Vagina (tissue), 2 donors: ENCODE measurements around the gene ACSL5. TPM values are rescaled to one million over a fixed set of nuclear protein-coding genes. Genes with fewer than 3 reads are reported as not detected.

Experiments
- DNase-seq, 2 donors: peaks; one replicate each; pipeline ENCODE4 v3.0.0-alpha.2; 2017; ENCODE audit errors: extremely low spot score in 2 of 2
- H3K27ac ChIP-seq: fragments of 200-600 bp; sonication (generic); one replicate; pipeline ENCODE4 v1.5.1; 2019
- H3K27me3 ChIP-seq: fragments of 200-600 bp; sonication (generic); one replicate; pipeline ENCODE4 v1.5.1; 2019
- H3K36me3 ChIP-seq, 2 donors: fragments of 200-600 bp; sonication (generic); one replicate each; pipeline ENCODE4 v1.5.1; 2017 to 2019
- H3K4me1 ChIP-seq: fragments of 200-600 bp; sonication (generic); one replicate; pipeline ENCODE4 v1.5.1; 2019
- H3K4me3 ChIP-seq, 2 donors: fragments of 200-600 bp; sonication (generic); 1 replicate in 1 of 2; 2 replicates in 1 of 2; pipeline ENCODE4 v1.5.1; 2016 to 2019
- H3K9me3 ChIP-seq: fragments of 200-600 bp; sonication (generic); one replicate; pipeline ENCODE4 v1.5.1; 2019
- POLR2A ChIP-seq, 2 donors: fragments of 450-650 bp; IDR thresholded peaks; one replicate each; pipeline ENCODE4 v1.6.1; 2017; ENCODE audit warnings: antibody characterized with exemption in 2 of 2, mild to moderate bottlenecking in 2 of 2, moderate library complexity in 2 of 2
- POLR2AphosphoS5 ChIP-seq, 2 donors: sonication (generic); formaldehyde crosslinking; IDR thresholded peaks; one replicate each; pipeline ENCODE4 v1.9.0; 2017; ENCODE audit warnings: antibody characterized with exemption in 2 of 2, mild to moderate bottlenecking in 2 of 2, low read depth in 1 of 2; ENCODE audit not compliant: insufficient read depth in 1 of 2
- intact Hi-C: fragments of 100-400 bp; cut with DNase I; formaldehyde crosslinking; loops from one replicate; pipeline ENCODE4 v1.15.1; 2023
- total RNA-seq: library from RNA; depleted of rRNA; stranded (reverse); fragments of >200 nt; gene quantifications from one replicate; pipeline ENCODE4 v1.2.3, GENCODE V29; 2016
- TF ChIP-seq, protein P1 (sequence below), 3 experiments: fragments of 450-650 bp in 2 of 3; fragments of 200-600 bp in 1 of 3; sonication (generic) in 1 of 3; IDR thresholded peaks; one replicate each; pipeline ENCODE4 v1.5.1; 2017 to 2019; ENCODE audit warnings: antibody characterized with exemption in 3 of 3, mild to moderate bottlenecking in 2 of 3, moderate library complexity in 2 of 3

ACSL5 gene, protein sequence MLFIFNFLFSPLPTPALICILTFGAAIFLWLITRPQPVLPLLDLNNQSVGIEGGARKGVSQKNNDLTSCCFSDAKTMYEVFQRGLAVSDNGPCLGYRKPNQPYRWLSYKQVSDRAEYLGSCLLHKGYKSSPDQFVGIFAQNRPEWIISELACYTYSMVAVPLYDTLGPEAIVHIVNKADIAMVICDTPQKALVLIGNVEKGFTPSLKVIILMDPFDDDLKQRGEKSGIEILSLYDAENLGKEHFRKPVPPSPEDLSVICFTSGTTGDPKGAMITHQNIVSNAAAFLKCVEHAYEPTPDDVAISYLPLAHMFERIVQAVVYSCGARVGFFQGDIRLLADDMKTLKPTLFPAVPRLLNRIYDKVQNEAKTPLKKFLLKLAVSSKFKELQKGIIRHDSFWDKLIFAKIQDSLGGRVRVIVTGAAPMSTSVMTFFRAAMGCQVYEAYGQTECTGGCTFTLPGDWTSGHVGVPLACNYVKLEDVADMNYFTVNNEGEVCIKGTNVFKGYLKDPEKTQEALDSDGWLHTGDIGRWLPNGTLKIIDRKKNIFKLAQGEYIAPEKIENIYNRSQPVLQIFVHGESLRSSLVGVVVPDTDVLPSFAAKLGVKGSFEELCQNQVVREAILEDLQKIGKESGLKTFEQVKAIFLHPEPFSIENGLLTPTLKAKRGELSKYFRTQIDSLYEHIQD
- 8.3 TPM for total RNA-seq

DNA sequence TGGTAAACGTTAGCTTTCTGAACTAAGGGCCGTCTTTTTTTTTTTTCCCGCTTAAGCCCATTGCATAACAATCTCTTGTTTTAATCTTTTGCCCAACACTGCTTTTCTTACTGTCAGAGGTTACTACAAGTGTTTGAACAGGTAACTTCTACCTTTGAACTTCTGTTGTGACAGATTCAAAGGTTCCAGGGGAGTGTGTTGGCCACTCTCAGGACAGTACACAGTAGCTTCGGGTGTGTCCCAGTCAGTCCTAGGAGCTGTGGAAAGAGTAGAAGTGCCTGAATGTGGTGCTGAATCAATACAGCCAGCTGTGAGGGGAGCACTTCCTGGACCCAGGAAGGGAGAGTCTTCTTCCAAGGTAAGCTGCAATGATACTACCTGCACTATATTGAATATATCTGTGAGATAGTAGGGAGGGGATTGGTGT lies at the start of gene ACSL5:
ACSL5 (plus strand) TSS at position 205 of the 427 bp plus-strand sequence. CDS start 20,831 bp downstream, outside the sequence.
- H3K27ac ChIP-seq = no peak within 1 kb of the TSS
- TF ChIP-seq, protein P1, sequence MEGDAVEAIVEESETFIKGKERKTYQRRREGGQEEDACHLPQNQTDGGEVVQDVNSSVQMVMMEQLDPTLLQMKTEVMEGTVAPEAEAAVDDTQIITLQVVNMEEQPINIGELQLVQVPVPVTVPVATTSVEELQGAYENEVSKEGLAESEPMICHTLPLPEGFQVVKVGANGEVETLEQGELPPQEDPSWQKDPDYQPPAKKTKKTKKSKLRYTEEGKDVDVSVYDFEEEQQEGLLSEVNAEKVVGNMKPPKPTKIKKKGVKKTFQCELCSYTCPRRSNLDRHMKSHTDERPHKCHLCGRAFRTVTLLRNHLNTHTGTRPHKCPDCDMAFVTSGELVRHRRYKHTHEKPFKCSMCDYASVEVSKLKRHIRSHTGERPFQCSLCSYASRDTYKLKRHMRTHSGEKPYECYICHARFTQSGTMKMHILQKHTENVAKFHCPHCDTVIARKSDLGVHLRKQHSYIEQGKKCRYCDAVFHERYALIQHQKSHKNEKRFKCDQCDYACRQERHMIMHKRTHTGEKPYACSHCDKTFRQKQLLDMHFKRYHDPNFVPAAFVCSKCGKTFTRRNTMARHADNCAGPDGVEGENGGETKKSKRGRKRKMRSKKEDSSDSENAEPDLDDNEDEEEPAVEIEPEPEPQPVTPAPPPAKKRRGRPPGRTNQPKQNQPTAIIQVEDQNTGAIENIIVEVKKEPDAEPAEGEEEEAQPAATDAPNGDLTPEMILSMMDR (IDR thresholded peaks at IDR 0.05) = no peak
- TF ChIP-seq POLR2A (IDR thresholded peaks at IDR 0.05) (no peak), POLR2AphosphoS5 (IDR thresholded peaks at IDR 0.05; ENCODE audit: insufficient read depth in 1 of 2, low read depth in 1 of 2) (no peak)
- no peaks in the 10 kb centered on the region for H3K27me3 ChIP-seq
- peak; percentile 49 to 56 for DNase-seq
- H3K36me3 ChIP-seq = no peaks in the 10 kb centered on the region
- H3K9me3 ChIP-seq = no peaks in the 10 kb centered on the region
- intact Hi-C loops = loop anchor here (5.0 kb wide), 1 partner anchor 478 kb away; no protein-coding TSS in a partner anchor
- H3K4me3 ChIP-seq = no peak within 1 kb of the TSS
- H3K4me1 ChIP-seq = peaks cover 11% of the 10 kb centered on the region

DNA sequence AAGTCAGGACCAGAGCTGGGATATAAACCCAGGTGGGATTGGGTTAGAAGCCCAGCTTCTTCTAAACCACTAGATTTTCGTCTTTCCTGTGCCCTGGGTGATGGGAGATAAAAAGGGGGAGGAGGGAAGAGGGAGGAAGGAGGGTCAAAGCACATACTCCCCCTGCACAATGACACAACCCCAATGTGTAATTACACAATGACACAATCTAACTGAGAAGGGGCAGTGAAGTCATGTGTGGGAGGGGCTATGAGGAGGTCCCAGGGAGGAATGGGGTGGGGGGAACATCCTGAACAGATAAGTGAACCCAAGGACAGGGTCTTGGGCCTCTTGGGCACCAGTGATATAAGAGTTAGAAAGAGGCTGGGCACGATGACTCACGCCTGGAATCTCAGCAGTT lies 46.2 kb upstream of the ACSL5 start:
- no peak overlapping the region for H3K4me3 ChIP-seq
- H3K36me3 ChIP-seq = no peaks in the 10 kb centered on the region
- no peak for TF ChIP-seq POLR2A (IDR thresholded peaks at IDR 0.05)
- TF ChIP-seq POLR2AphosphoS5 (IDR thresholded peaks at IDR 0.05; ENCODE audit: insufficient read depth in 1 of 2, low read depth in 1 of 2) = no peak
- TF ChIP-seq, protein P1 (IDR thresholded peaks at IDR 0.05) = no peak
- no peaks in the 10 kb centered on the region for H3K27me3 ChIP-seq
- no peak overlapping the region for H3K27ac ChIP-seq
- no peak for DNase-seq
- no peaks in the 10 kb centered on the region for H3K4me1 ChIP-seq
- no peaks in the 10 kb centered on the region for H3K9me3 ChIP-seq
- intact Hi-C loops = no loop called here

GRCh38 chr10:112330162-112330561 lies 43.8 kb upstream of the ACSL5 start:
- intact Hi-C loops = no loop called here
- peak in 1 of 2 donors; percentile 34 for DNase-seq
- Histone ChIP-seq H3K4me1 (no peaks in the 10 kb centered on the region), H3K27me3 (no peaks in the 10 kb centered on the region), H3K9me3 (no peaks in the 10 kb centered on the region), H3K27ac (no peak overlapping the region), H3K4me3 (no peak overlapping the region), H3K36me3 (no peaks in the 10 kb centered on the region)
- TF ChIP-seq POLR2AphosphoS5 (IDR thresholded peaks at IDR 0.05; ENCODE audit: insufficient read depth in 1 of 2, low read depth in 1 of 2) (no peak), POLR2A (IDR thresholded peaks at IDR 0.05) (no peak)
- TF ChIP-seq, protein P1 (IDR thresholded peaks at IDR 0.05) = no peak

DNA sequence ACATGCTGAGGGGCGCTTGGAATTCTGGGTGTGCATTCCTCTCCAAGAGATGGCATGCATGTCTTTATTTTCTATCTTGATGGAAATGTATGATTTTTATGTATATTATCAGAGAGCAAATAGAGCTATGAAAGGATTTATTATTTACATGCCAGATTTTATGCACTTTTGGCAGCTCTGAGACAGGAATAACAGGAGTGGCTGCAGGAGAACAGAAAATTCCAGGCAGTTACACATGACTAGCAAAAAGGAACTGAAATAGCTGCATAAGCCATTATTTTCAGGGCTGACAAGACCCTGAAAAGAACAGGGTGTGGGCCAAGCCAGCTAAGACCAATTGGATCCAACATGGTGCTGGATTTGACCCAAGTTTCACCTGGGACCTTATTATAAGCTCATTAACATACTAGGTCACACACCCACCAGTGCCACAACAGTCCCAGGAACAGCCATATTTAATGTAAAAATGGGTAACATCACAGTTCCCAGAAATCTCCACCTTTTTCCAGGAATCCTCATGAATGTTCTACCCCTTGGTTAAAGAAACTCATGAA lies 43.2 kb upstream of the ACSL5 start:
- DNase-seq = peak in 1 of 2 donors; percentile 13
- no peak overlapping the region for H3K27ac ChIP-seq
- H3K36me3 ChIP-seq = no peaks in the 10 kb centered on the region
- H3K4me1 ChIP-seq = no peaks in the 10 kb centered on the region
- H3K9me3 ChIP-seq = no peaks in the 10 kb centered on the region
- H3K27me3 ChIP-seq = no peaks in the 10 kb centered on the region
- TF ChIP-seq, protein P1 (IDR thresholded peaks at IDR 0.05) = no peak
- TF ChIP-seq POLR2AphosphoS5 (IDR thresholded peaks at IDR 0.05; ENCODE audit: insufficient read depth in 1 of 2, low read depth in 1 of 2) = no peak
- TF ChIP-seq POLR2A (IDR thresholded peaks at IDR 0.05) = no peak
- intact Hi-C loops = no loop called here
- no peak overlapping the region for H3K4me3 ChIP-seq
